B cell (primary cell): ENCODE measurements around the gene CBLB. TPM values are rescaled to one million over a fixed set of nuclear protein-coding genes. Genes with fewer than 3 reads are reported as not detected.

Experiments used
- ATAC-seq: fragments of 200-7000 bp; cut with Tn5 transposase; one replicate; pipeline ENCODE4 v1.10.0; 2021; ENCODE audit warnings: low read depth, mild to moderate bottlenecking, moderate number of reproducible peaks, moderate library complexity
- CTCF ChIA-PET: fragments of 350-600 bp; sonication (Branson Sonifier 250); formaldehyde crosslinking; loops from one replicate; lab custom pipeline; 2021; ENCODE audit warnings: antibody characterized with exemption, inconsistent platforms; lab: Charles Lee
- POLR2A ChIA-PET: fragments of 350-600 bp; sonication (Branson Sonifier 250); formaldehyde crosslinking; loops from one replicate; lab custom pipeline; 2021; ENCODE audit warnings: antibody characterized with exemption; lab: Charles Lee
- DNase-seq: peaks from one replicate; pipeline ENCODE4 v3.0.0; 2013
- H2AFZ ChIP-seq: 2 replicates; pipeline ENCODE4 v1.6.1; 2012; ENCODE audit warnings: mild to moderate bottlenecking, low read depth, low read length; ENCODE audit not compliant: insufficient read depth, poor library complexity, severe bottlenecking
- H3K27ac ChIP-seq, 2 donors: 1 replicate in 1 of 2; 2 replicates in 1 of 2; pipeline ENCODE4 v1.5.1; 2012 to 2013; ENCODE audit warnings: low read length in 2 of 2, mild to moderate bottlenecking in 2 of 2, moderate library complexity in 1 of 2
- H3K27me3 ChIP-seq, 4 experiments: fragments of 200-600 bp in 1 of 4; sonication (generic) in 1 of 4; replicated peaks in 1 of 4; 1 replicate in 2 of 4; 2 replicates in 2 of 4; pipeline versions ENCODE4 v1.6.1 to v1.7.0; 2013 to 2016; ENCODE audit warnings: low read length in 3 of 4, mild to moderate bottlenecking in 2 of 4, mixed read lengths in 1 of 4, moderate library complexity in 1 of 4; ENCODE audit not compliant: insufficient read depth in 4 of 4, control insufficient read depth in 3 of 4; ENCODE audit errors: control extremely low read depth in 1 of 4
- H3K36me3 ChIP-seq, 2 experiments: replicated peaks in 1 of 2; 1 replicate in 1 of 2; 2 replicates in 1 of 2; pipeline versions ENCODE4 v1.6.1 to v1.7.1; 2013; ENCODE audit warnings: low read length in 1 of 2; ENCODE audit not compliant: insufficient read depth in 2 of 2, control insufficient read depth in 1 of 2; ENCODE audit errors: control extremely low read depth in 1 of 2, extremely low read depth in 1 of 2
- H3K4me1 ChIP-seq, 2 donors: fragments of 200-600 bp in 1 of 2; sonication (generic) in 1 of 2; 1 replicate in 1 of 2; 2 replicates in 1 of 2; pipeline versions ENCODE4 v1.5.1 to v1.6.1; 2013 to 2017; ENCODE audit warnings: low read length in 2 of 2; ENCODE audit not compliant: control insufficient read depth in 2 of 2, insufficient read depth in 2 of 2
- H3K4me2 ChIP-seq: replicated peaks from 2 replicates; pipeline ENCODE3; 2012; ENCODE audit warnings: mild to moderate bottlenecking, low read depth, low read length; ENCODE audit not compliant: poor library complexity, severe bottlenecking
- H3K4me3 ChIP-seq, 5 experiments: fragments of 200-600 bp in 1 of 5; sonication (generic) in 1 of 5; 1 replicate in 3 of 5; 2 replicates in 2 of 5; pipeline versions ENCODE4 v1.5.1 to v1.7.0; 2011 to 2016; ENCODE audit warnings: low read length in 4 of 5, mild to moderate bottlenecking in 4 of 5, low read depth in 2 of 5, control low read depth in 1 of 5, moderate library complexity in 1 of 5; ENCODE audit not compliant: insufficient read depth in 1 of 5; ENCODE audit errors: control extremely low read depth in 1 of 5, extremely low read depth in 1 of 5
- H3K79me2 ChIP-seq: fragments of 200-600 bp; sonication (generic); one replicate; pipeline ENCODE4 v1.6.0; 2016; ENCODE audit warnings: low read length; ENCODE audit not compliant: control insufficient read depth, insufficient read depth
- H3K9ac ChIP-seq: fragments of 200-600 bp; sonication (generic); 2 replicates; pipeline ENCODE4 v1.6.1; 2017; ENCODE audit warnings: mild to moderate bottlenecking, low read length, moderate library complexity
- H3K9me3 ChIP-seq, 3 donors: one replicate each; pipeline versions ENCODE4 v1.6.1 to v1.7.1; 2013; ENCODE audit warnings: low read length in 2 of 3; ENCODE audit not compliant: control insufficient read depth in 2 of 3, insufficient read depth in 1 of 3; ENCODE audit errors: control extremely low read depth in 1 of 3
- H4K20me1 ChIP-seq: 2 replicates; pipeline ENCODE4 v1.6.0; 2012; ENCODE audit warnings: mild to moderate bottlenecking, low read length; ENCODE audit not compliant: insufficient read depth, control insufficient read depth, poor library complexity, severe bottlenecking
- H3K27ac Mint-ChIP-seq: one replicate; pipeline ENCODE4 v1.8.0; 2021; ENCODE audit warnings: mixed read lengths
- H3K27me3 Mint-ChIP-seq: one replicate; pipeline ENCODE4 v1.8.0; 2021; ENCODE audit warnings: mixed read lengths
- H3K4me1 Mint-ChIP-seq: one replicate; pipeline ENCODE4 v1.8.0; 2021; ENCODE audit warnings: mixed read lengths
- H3K4me3 Mint-ChIP-seq: one replicate; pipeline ENCODE4 v1.8.0; 2021; ENCODE audit warnings: mixed read lengths
- H3K9me3 Mint-ChIP-seq: one replicate; pipeline ENCODE4 v1.8.0; 2022; ENCODE audit warnings: mixed read lengths; ENCODE audit not compliant: insufficient read depth
- CTCF ChIP-seq: fragments of 200-600 bp; IDR thresholded peaks from one replicate; pipeline ENCODE4 v1.8.0; 2022; ENCODE audit warnings: antibody characterized with exemption, mild to moderate bottlenecking
- EZH2 ChIP-seq: IDR thresholded peaks from 2 replicates; pipeline ENCODE4 v1.6.1; 2012; ENCODE audit warnings: borderline replicate concordance, low read depth, mild to moderate bottlenecking, moderate library complexity, low read length; ENCODE audit not compliant: insufficient read depth, poor library complexity, severe bottlenecking
- WGBS: methylation state at CpG from one replicate; pipeline ENCODE4 v1.1.5; 2013; ENCODE audit warnings: missing lambda C conversion rate; ENCODE audit not compliant: insufficient coverage; 5-methylcytosine and 5-hydroxymethylcytosine counted together
- intact Hi-C: fragments of 100-400 bp; cut with micrococcal nuclease; formaldehyde crosslinking; loops from one replicate; pipeline ENCODE4 v1.10.0; 2022
- polyA minus RNA-seq: library from RNA; depleted of rRNA, polyadenylated mRNA; stranded (reverse); fragments of >200 nt; gene quantifications from 2 replicates; pipeline ENCODE4 v1.2.3, GENCODE V29; 2012
- polyA plus RNA-seq: library from polyadenylated mRNA; depleted of rRNA; stranded (reverse); fragments of >200 nt; gene quantifications from 2 replicates; pipeline ENCODE4 v1.2.3, GENCODE V29; 2012
- total RNA-seq, 2 donors: library from RNA; stranded (reverse); fragments of 120-200 nt in 1 of 2; gene quantifications; 1 replicate in 1 of 2; 2 replicates in 1 of 2; pipeline versions ENCODE4 v1.2.3 to v1.2.4, GENCODE V29; 2013 to 2022

CBLB gene
- total RNA-seq (135 and 144 TPM in 2 replicates), polyA plus RNA-seq (19.0 and 26.1 TPM in 2 replicates), polyA minus RNA-seq (34.3 and 35.2 TPM in 2 replicates)
- total RNA-seq (2013): 53.7 TPM

- H3K4me3 Mint-ChIP-seq: peak within 1 kb of the TSS; percentile 93
- peaks cover 58% of the 10 kb centered on the region for H3K79me2 ChIP-seq
- intact Hi-C loops: loop anchor here (1.0 to 5.0 kb wide), 8 partner anchors 14 to 500 kb away; no protein-coding TSS in a partner anchor
- H2AFZ ChIP-seq: peak within 1 kb of the TSS; percentile 99
- peak; percentile 93 for DNase-seq
- H3K4me3 ChIP-seq: peak within 1 kb of the TSS; percentile 72 to 100 (median 97)
- H3K27me3 Mint-ChIP-seq: no peaks in the 10 kb centered on the region
- H3K9me3 Mint-ChIP-seq: no peaks in the 10 kb centered on the region
- under 1% methylated on average over 63 of the region's 68 CpGs for WGBS
- ChIA-PET CTCF (interaction anchor here (0.9 to 1.6 kb wide), 6 partner anchors 11 to 182 kb away, joined by 3 to 5 read pairs (median 3); no protein-coding TSS in a partner anchor), POLR2A (interaction anchor here (0.7 to 1.5 kb wide), 3 partner anchors 31 to 252 kb away, joined by 3 to 7 read pairs (median 3); no protein-coding TSS in a partner anchor)
- peak within 1 kb of the TSS; percentile 68 to 73 for H3K27ac ChIP-seq
- no peaks in the 10 kb centered on the region for H3K9me3 ChIP-seq
- TF ChIP-seq CTCF (no peak), EZH2 (no peak)
- H3K4me1 ChIP-seq: peaks cover 24 to 32% of the 10 kb centered on the region in 2 donors
- no peaks in the 10 kb centered on the region for H4K20me1 ChIP-seq
- peaks cover 48% of the 10 kb centered on the region for H3K4me1 Mint-ChIP-seq
- H3K27ac Mint-ChIP-seq: peak within 1 kb of the TSS; percentile 96
- H3K9ac ChIP-seq: peak within 1 kb of the TSS; percentile 92
- peak; percentile 90 for ATAC-seq
- peak within 1 kb of the TSS; percentile 86 for H3K4me2 ChIP-seq
- no peaks in the 10 kb centered on the region for H3K27me3 ChIP-seq
- H3K36me3 ChIP-seq: peaks cover 0 to 3% of the 10 kb centered on the region in 2 experiments
Observed at GRCh38 chr3:105868742-105869530, at the start of gene CBLB. Gene CBLB, minus strand, starts transcription at chr3:105869012. Its CDS starts 1,435 bp downstream, at chr3:105867577.

- Mint-ChIP-seq H3K27ac (no peak overlapping the region), H3K4me3 (no peak overlapping the region), H3K27me3 (no peaks in the 10 kb centered on the region), H3K9me3 (peaks cover 10% of the 10 kb centered on the region), H3K4me1 (no peaks in the 10 kb centered on the region)
- ChIA-PET CTCF (no interaction called here), POLR2A (no interaction called here)
- no CpG with 5 or more reads among the region's 2 CpGs for WGBS
- H3K4me2 ChIP-seq: no peak overlapping the region
- DNase-seq (no peak), ATAC-seq (no peak)
- no peaks in the 10 kb centered on the region for H3K27me3 ChIP-seq
- peaks cover 0 to 19% (median 6%) of the 10 kb centered on the region in 3 donors for H3K9me3 ChIP-seq
- no peaks in the 10 kb centered on the region for H4K20me1 ChIP-seq
- H3K27ac ChIP-seq: no peak overlapping the region
- H3K9ac ChIP-seq: no peak overlapping the region
- H3K79me2 ChIP-seq: no peaks in the 10 kb centered on the region
- intact Hi-C loops: no loop called here
- no peak overlapping the region for H3K4me3 ChIP-seq
- H3K4me1 ChIP-seq: no peaks in the 10 kb centered on the region
- no peaks in the 10 kb centered on the region for H3K36me3 ChIP-seq
- H2AFZ ChIP-seq: no peak overlapping the region
- TF ChIP-seq CTCF (no peak), EZH2 (no peak)
Observed at GRCh38 chr3:105916767-105917166, 48.0 kb upstream of the CBLB start.
